Measurements from ENCODE around the gene ADAM12.

Gene ADAM12

GRCh38 chr10:126087153-126087680 is 301.1 kb downstream of the ADAM12 start:
- no peak for DNase-seq (ENCODE audit: low spot score)
- no peak for TF ChIP-seq CTCF (IDR thresholded peaks at IDR 0.05; ENCODE audit: extremely low read depth, missing control alignments)

GRCh38 chr10:126085806-126086205 is 302.5 kb downstream of the ADAM12 start:
- no peak for DNase-seq (ENCODE audit: low spot score)
- TF ChIP-seq CTCF (IDR thresholded peaks at IDR 0.05; ENCODE audit: extremely low read depth, missing control alignments): no peak

- no peak for DNase-seq (ENCODE audit: low spot score)
- no peak for TF ChIP-seq CTCF (IDR thresholded peaks at IDR 0.05; ENCODE audit: extremely low read depth, missing control alignments)
These were observed 303.9 kb downstream of the ADAM12 start for GRCh38 chr10:126084369-126084768.

GRCh38 chr10:126083009-126083408 is 305.3 kb downstream of the ADAM12 start:
- DNase-seq (ENCODE audit: low spot score): no peak
- no peak for TF ChIP-seq CTCF (IDR thresholded peaks at IDR 0.05; ENCODE audit: extremely low read depth, missing control alignments)

GRCh38 chr10:126081841-126082466 is 306.3 kb downstream of the ADAM12 start:
- no peak for DNase-seq (ENCODE audit: low spot score)
- no peak for TF ChIP-seq CTCF (IDR thresholded peaks at IDR 0.05; ENCODE audit: extremely low read depth, missing control alignments)

GRCh38 chr10:126080879-126081411 is 307.3 kb downstream of the ADAM12 start:
- no peak for DNase-seq (ENCODE audit: low spot score)
- TF ChIP-seq CTCF (IDR thresholded peaks at IDR 0.05; ENCODE audit: extremely low read depth, missing control alignments): no peak

GRCh38 chr10:126080291-126080825 is 307.9 kb downstream of the ADAM12 start:
- DNase-seq (ENCODE audit: low spot score): no peak
- TF ChIP-seq CTCF (IDR thresholded peaks at IDR 0.05; ENCODE audit: extremely low read depth, missing control alignments): no peak
